Activated naive CD4-positive, alpha-beta T cell treated with anti-CD3 and anti-CD28 coated beads, Interleukin-2, amount 50 U/mL, for 72 hours (primary cell): ENCODE results near the gene SLC22A17. TPM values are rescaled to one million over a fixed set of nuclear protein-coding genes. Genes with fewer than 3 reads are reported as not detected.
"Not testable (repeated sequence)": the region's sequence is repeated elsewhere in the genome, so short reads cannot be mapped to it uniquely, and the experiment has no call there.

Experiments
- ATAC-seq, 2 donors: fragments of 150-1000 bp; cut with Tn5 transposase; 2 replicates each; pipeline ENCODE4 v1.10.0; 2021; ENCODE audit warnings: mild to moderate bottlenecking in 2 of 2, moderate library complexity in 2 of 2
- DNase-seq, 2 donors: peaks; one replicate each; pipeline ENCODE4 v3.0.0; 2021 to 2022; ENCODE audit warnings: low spot score in 2 of 2
- H3K27ac Mint-ChIP-seq, 2 donors: one replicate each; pipeline ENCODE4 v1.8.0; 2022; ENCODE audit warnings: mild to moderate bottlenecking in 2 of 2, mixed read lengths in 2 of 2
- H3K36me3 Mint-ChIP-seq, 2 donors: one replicate each; pipeline ENCODE4 v1.8.0; 2022; ENCODE audit warnings: mixed read lengths in 2 of 2
- H3K9me3 Mint-ChIP-seq, 2 donors: one replicate each; pipeline ENCODE4 v1.8.0; 2022; ENCODE audit warnings: mixed read lengths in 2 of 2
- total RNA-seq, 2 donors: library from RNA; stranded (reverse); gene quantifications; one replicate each; pipeline ENCODE4 v1.2.3, GENCODE V29; 2022

SLC22A17 gene
- total RNA-seq, 2 donors from 2014 or later: 7.4 to 8.8 TPM

GRCh38 chr14:23326491-23327332 lies 26.0 kb downstream of the SLC22A17 start:
- ATAC-seq (no peak), DNase-seq (peak in 1 of 2 donors; percentile 28)
- H3K9me3 Mint-ChIP-seq: no peaks in the 10 kb centered on the region
- no peak overlapping the region for H3K27ac Mint-ChIP-seq
- H3K36me3 Mint-ChIP-seq: peaks cover 16 to 23% of the 10 kb centered on the region in 2 donors

- ATAC-seq, H3K9me3 Mint-ChIP-seq, DNase-seq, H3K27ac Mint-ChIP-seq: not testable (repeated sequence)
- peaks cover 16 to 23% of the 10 kb centered on the region in 2 donors for H3K36me3 Mint-ChIP-seq
Measured at GRCh38 chr14:23325746-23326145, 26.9 kb downstream of the SLC22A17 start.

GRCh38 chr14:23324993-23325392 lies 27.7 kb downstream of the SLC22A17 start:
- ATAC-seq: no peak

GRCh38 chr14:23324455-23324846 lies 28.2 kb downstream of the SLC22A17 start:
- Mint-ChIP-seq H3K9me3 (peaks cover 0 to 7% of the 10 kb centered on the region in 2 donors), H3K36me3 (peaks cover 29 to 34% of the 10 kb centered on the region in 2 donors), H3K27ac (no peak overlapping the region)
- DNase-seq (no peak), ATAC-seq (no peak)

More at GRCh38 chr14:23324993-23325392, 27.7 kb downstream of the SLC22A17 start:
- Mint-ChIP-seq H3K27ac (no peak overlapping the region), H3K36me3 (peaks cover 24 to 28% of the 10 kb centered on the region in 2 donors), H3K9me3 (peaks cover 0 to 2% of the 10 kb centered on the region in 2 donors)
- DNase-seq: no peak

- peaks cover 0 to 7% of the 10 kb centered on the region in 2 donors for H3K9me3 Mint-ChIP-seq
- no peak for ATAC-seq
- DNase-seq: no peak
- no peak overlapping the region for H3K27ac Mint-ChIP-seq
- peaks cover 30 to 35% of the 10 kb centered on the region in 2 donors for H3K36me3 Mint-ChIP-seq
Measured at GRCh38 chr14:23323838-23324454, 28.7 kb downstream of the SLC22A17 start.

GRCh38 chr14:23322568-23323517 lies 29.8 kb downstream of the SLC22A17 start:
- Mint-ChIP-seq H3K9me3 (peaks cover 0 to 7% of the 10 kb centered on the region in 2 donors), H3K27ac (peak overlapping the region; percentile 96 to 99), H3K36me3 (peaks cover 30 to 35% of the 10 kb centered on the region in 2 donors)
- no peak for DNase-seq
- ATAC-seq: no peak

- peak; percentile 63 to 86 for DNase-seq
- ATAC-seq: peak in 1 of 2 donors; percentile 54
- Mint-ChIP-seq H3K36me3 (peaks cover 30 to 35% of the 10 kb centered on the region in 2 donors), H3K9me3 (peaks cover 0 to 7% of the 10 kb centered on the region in 2 donors), H3K27ac (peak overlapping the region; percentile 96 to 99)
Measured at GRCh38 chr14:23321572-23322547, 30.8 kb downstream of the SLC22A17 start.

- peaks cover 0 to 7% of the 10 kb centered on the region in 2 donors for H3K9me3 Mint-ChIP-seq
- H3K27ac Mint-ChIP-seq: peak within 1 kb of the TSS; percentile 99
- peak; percentile 94 to 99 for DNase-seq
- peak; percentile 90 to 93 for ATAC-seq
- H3K36me3 Mint-ChIP-seq: peaks cover 30 to 33% of the 10 kb centered on the region in 2 donors
Measured at GRCh38 chr14:23320584-23321571, 31.8 kb downstream of the SLC22A17 start, which contains the start of gene PABPN1. PABPN1 (plus strand) TSS chr14:23321457; CDS start chr14:23321470, 13 bp downstream.

GRCh38 chr14:23319746-23320583 lies 32.7 kb downstream of the SLC22A17 start:
- peaks cover 30% of the 10 kb centered on the region in 2 donors for H3K36me3 Mint-ChIP-seq
- DNase-seq: peak in 1 of 2 donors; percentile 16
- peaks cover 0 to 7% of the 10 kb centered on the region in 2 donors for H3K9me3 Mint-ChIP-seq
- H3K27ac Mint-ChIP-seq: peak overlapping the region; percentile 99
- no peak for ATAC-seq

GRCh38 chr14:23316300-23316699 lies 36.4 kb downstream of the SLC22A17 start:
- H3K27ac Mint-ChIP-seq: no peak overlapping the region
- peaks cover 0 to 7% of the 10 kb centered on the region in 2 donors for H3K9me3 Mint-ChIP-seq
- DNase-seq: no peak
- H3K36me3 Mint-ChIP-seq: peaks cover 11 to 14% of the 10 kb centered on the region in 2 donors
- no peak for ATAC-seq

- DNase-seq (no peak), ATAC-seq (no peak)
- H3K9me3 Mint-ChIP-seq: no peaks in the 10 kb centered on the region
- no peaks in the 10 kb centered on the region for H3K36me3 Mint-ChIP-seq
- no peak overlapping the region for H3K27ac Mint-ChIP-seq
Measured at GRCh38 chr14:23310546-23310945, 42.1 kb downstream of the SLC22A17 start.

- ATAC-seq: no peak
- no peaks in the 10 kb centered on the region for H3K9me3 Mint-ChIP-seq
- DNase-seq: no peak
- H3K36me3 Mint-ChIP-seq: no peaks in the 10 kb centered on the region
- no peak overlapping the region for H3K27ac Mint-ChIP-seq
Measured at GRCh38 chr14:23308721-23309445, 43.8 kb downstream of the SLC22A17 start.
